Activated CD4-positive, CD25-positive, alpha-beta regulatory T cell treated with anti-CD3 and anti-CD28 coated beads, Interleukin-2, amount 50 U/mL, for 16 hours (primary cell): Measurements from ENCODE around the gene BCORL1.

Source experiments
- DNase-seq: peaks from one replicate; pipeline ENCODE4 v3.0.0-alpha.2; 2020; ENCODE audit warnings: low read depth, low spot score

The BCORL1 gene

DNA sequence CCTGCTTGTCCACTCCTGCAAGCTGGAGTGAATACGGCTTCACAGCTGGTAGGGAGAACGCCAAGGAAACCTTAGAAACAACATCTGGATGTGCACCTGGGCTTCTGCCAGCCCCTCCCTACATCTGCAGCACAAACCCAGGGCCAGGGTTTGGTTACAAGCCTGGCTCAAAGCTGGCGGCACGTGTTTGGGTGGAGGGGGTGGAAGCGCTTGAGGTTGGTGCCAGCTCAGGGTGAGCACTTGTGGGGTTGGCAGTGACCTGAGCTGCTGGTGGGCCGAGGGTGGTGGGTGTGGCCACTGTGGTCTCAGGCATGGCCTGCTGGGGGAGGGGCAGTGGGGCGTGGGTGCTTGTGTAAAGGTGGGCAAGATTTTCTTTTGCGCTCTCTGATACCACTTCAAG is 112.3 kb downstream of the BCORL1 start:
- DNase-seq, result no peak

GRCh38 chrX:130095249-130096030 is 113.0 kb downstream of the BCORL1 start:
- DNase-seq, result no peak

GRCh38 chrX:130097507-130098209 is 115.2 kb downstream of the BCORL1 start:
- no peak for DNase-seq

- no peak for DNase-seq
Observed at GRCh38 chrX:130098210-130098552, 115.7 kb downstream of the BCORL1 start.

- DNase-seq, result no peak
Observed at GRCh38 chrX:130100180-130100579, 117.7 kb downstream of the BCORL1 start.

- DNase-seq, result no peak
Observed at GRCh38 chrX:130103605-130104004, 121.2 kb downstream of the BCORL1 start.

GRCh38 chrX:130105244-130105643 is 122.8 kb downstream of the BCORL1 start:
- DNase-seq, result no peak

- no peak for DNase-seq
Observed at GRCh38 chrX:130106071-130106470, 123.6 kb downstream of the BCORL1 start.
